Endothelial cell of umbilical vein (primary cell): ENCODE data around the gene PI4KB. TPM values are rescaled to one million over a fixed set of nuclear protein-coding genes. Genes with fewer than 3 reads are reported as not detected.

Experiments used
- BruUV-seq: library from RNA; stranded (reverse); fragments of 400-500 nt; replicated peaks from 2 replicates; lab custom pipeline; 2021; lab: Mats Ljungman, UMichigan
- CTCF ChIA-PET: fragments of 300-600, 350-600 bp; sonication (Branson Sonifier 250); formaldehyde crosslinking; loops from one replicate; lab custom pipeline; 2021; ENCODE audit warnings: antibody characterized with exemption, inconsistent platforms; lab: Charles Lee
- POLR2A ChIA-PET: fragments of 300-600, 350-600 bp; sonication (Branson Sonifier 250); formaldehyde crosslinking; loops from one replicate; lab custom pipeline; 2021; ENCODE audit warnings: antibody characterized with exemption, inconsistent platforms; lab: Charles Lee
- DNase-seq: peaks from one replicate; pipeline ENCODE4 v3.0.0-alpha.2; 2011; ENCODE audit warnings: low read depth, low spot score
- FAIRE-seq: peaks from 2 replicates; lab custom pipeline; 2011; peaks lifted over from hg19 to GRCh38; lab: Jason Lieb, UNC
- H2AFZ ChIP-seq: 2 replicates; pipeline ENCODE4 v1.6.0; 2012; ENCODE audit warnings: low read depth, low read length, control low read depth, inconsistent platforms
- H3K27ac ChIP-seq: 2 replicates; pipeline ENCODE4 v1.5.1; 2011; ENCODE audit warnings: low read depth, mild to moderate bottlenecking, control low read depth, low read length, moderate library complexity; ENCODE audit not compliant: insufficient read depth
- H3K27me3 ChIP-seq, 2 experiments: 2 replicates each; pipeline versions ENCODE4 v1.6.0 to v1.6.1; 2011; ENCODE audit warnings: low read length in 2 of 2, mixed read lengths in 1 of 2; ENCODE audit not compliant: control insufficient read depth in 2 of 2, insufficient read depth in 2 of 2
- H3K36me3 ChIP-seq, 2 experiments: 2 replicates in 1 of 2; 3 replicates in 1 of 2; pipeline ENCODE4 v1.5.1; 2011; ENCODE audit warnings: low read length in 2 of 2, mild to moderate bottlenecking in 1 of 2, moderate library complexity in 1 of 2; ENCODE audit not compliant: control insufficient read depth in 2 of 2, insufficient read depth in 2 of 2; ENCODE audit errors: extremely low read depth in 1 of 2
- H3K4me1 ChIP-seq: 3 replicates; pipeline ENCODE4 v1.5.1; 2011; ENCODE audit warnings: mild to moderate bottlenecking, low read length; ENCODE audit not compliant: control insufficient read depth, insufficient read depth; ENCODE audit errors: extremely low read depth
- H3K4me2 ChIP-seq: 2 replicates; pipeline ENCODE4 v1.6.1; 2011; ENCODE audit warnings: low read length, control low read depth, mixed read lengths; ENCODE audit not compliant: insufficient read depth
- H3K4me3 ChIP-seq, 3 experiments: fragments of 200-600 bp in 1 of 3; sonication (generic), shearing (Covaris generic) in 1 of 3; replicated peaks in 1 of 3; 2 replicates each; pipeline ENCODE4 v1.5.1; 2011 to 2016; ENCODE audit warnings: control low read depth in 3 of 3, low read length in 3 of 3, mild to moderate bottlenecking in 2 of 3, inconsistent platforms in 1 of 3, low read depth in 1 of 3, moderate library complexity in 1 of 3; ENCODE audit not compliant: insufficient read depth in 1 of 3
- H3K79me2 ChIP-seq: 2 replicates; pipeline ENCODE4 v1.6.0; 2012; ENCODE audit warnings: low read length, inconsistent platforms; ENCODE audit not compliant: control insufficient read depth, insufficient read depth
- H3K9ac ChIP-seq: replicated peaks from 2 replicates; pipeline ENCODE3; 2011; ENCODE audit warnings: low read length, control low read depth; ENCODE audit not compliant: insufficient read depth; ENCODE audit errors: extremely low read depth
- H3K9me1 ChIP-seq: replicated peaks from 3 replicates; pipeline ENCODE4 v1.6.0; 2011; ENCODE audit warnings: mild to moderate bottlenecking, low read length; ENCODE audit not compliant: control insufficient read depth, insufficient read depth; ENCODE audit errors: extremely low read depth
- H3K9me3 ChIP-seq: replicated peaks from 2 replicates; pipeline ENCODE4 v1.5.1; 2012; ENCODE audit warnings: low read length, inconsistent platforms; ENCODE audit not compliant: control insufficient read depth, insufficient read depth
- H4K20me1 ChIP-seq: replicated peaks from 2 replicates; pipeline ENCODE3; 2011; ENCODE audit warnings: mild to moderate bottlenecking, low read length; ENCODE audit not compliant: control insufficient read depth, insufficient read depth; ENCODE audit errors: extremely low read depth
- EZH2 ChIP-seq: IDR thresholded peaks from 2 replicates; pipeline ENCODE4 v1.6.1; 2012; ENCODE audit warnings: borderline replicate concordance, low read depth, mild to moderate bottlenecking, moderate library complexity, low read length, inconsistent platforms; ENCODE audit not compliant: severe bottlenecking
- FOS ChIP-seq: IDR thresholded peaks from 2 replicates; pipeline ENCODE4 v1.6.1; 2011; ENCODE audit warnings: mild to moderate bottlenecking, low read length, moderate library complexity, borderline replicate concordance; ENCODE audit not compliant: insufficient read depth
- GATA2 ChIP-seq: IDR thresholded peaks from 2 replicates; pipeline ENCODE4 v1.7.0; 2011; ENCODE audit warnings: low read depth, mild to moderate bottlenecking, moderate library complexity, mixed read lengths, low read length; ENCODE audit not compliant: insufficient read length, insufficient read depth
- JUN ChIP-seq: IDR thresholded peaks from 2 replicates; pipeline ENCODE4 v1.6.1; 2011; ENCODE audit warnings: borderline replicate concordance, low read depth; ENCODE audit not compliant: insufficient read length, insufficient read depth
- MYC ChIP-seq: IDR thresholded peaks from one replicate; pipeline ENCODE4 v1.6.1; 2011; ENCODE audit warnings: mild to moderate bottlenecking, low read depth, low read length
- POLR2A ChIP-seq: IDR thresholded peaks from 2 replicates; pipeline ENCODE4 v1.6.1; 2012; ENCODE audit warnings: low read depth, mild to moderate bottlenecking, control low read depth, low read length
- POLR2AphosphoS5 ChIP-seq: IDR thresholded peaks from 2 replicates; pipeline ENCODE4 v1.6.1; 2012; ENCODE audit warnings: low read depth, mild to moderate bottlenecking, control low read depth, low read length, moderate library complexity; ENCODE audit not compliant: insufficient read depth
- dilution Hi-C: fragments of 300-500 bp; cut with MboI; formaldehyde crosslinking; loops from one replicate; pipeline ENCODE4 v1.15.0; 2019; ENCODE audit warnings: low sequenced_read_pairs; ENCODE audit not compliant: extremely low pct_ligation_motif_present
- intact Hi-C: fragments of 100-400 bp; cut with micrococcal nuclease; formaldehyde crosslinking; loops from one replicate; pipeline ENCODE4 v1.10.0; 2022
- polyA plus RNA-seq, 4 experiments: library from polyadenylated mRNA; depleted of rRNA in 3 of 4; stranded (reverse) in 3 of 4; unstranded in 1 of 4; fragments of >200 nt; gene quantifications; 2 replicates each; pipeline versions ENCODE4 v1.2.1 to v1.2.3, GENCODE V29; 2011 to 2012; ENCODE audit warnings: missing spikeins in 1 of 4
- total RNA-seq: library from RNA; stranded (reverse); gene quantifications from 2 replicates; pipeline ENCODE4 v1.2.3, GENCODE V29; 2021
- TF ChIP-seq, protein P1 (sequence below): IDR thresholded peaks from 2 replicates; pipeline ENCODE4 v1.6.1; 2011; ENCODE audit not compliant: insufficient read depth, insufficient read length
- TF ChIP-seq, protein P2 (sequence below), 2 donors: IDR thresholded peaks; 1 replicate in 1 of 2; 2 replicates in 1 of 2; pipeline ENCODE4 v1.5.1; 2011; ENCODE audit warnings: low read length in 2 of 2, mild to moderate bottlenecking in 2 of 2, moderate library complexity in 2 of 2, control low read depth in 1 of 2, inconsistent platforms in 1 of 2, low read depth in 1 of 2; ENCODE audit not compliant: insufficient read depth in 1 of 2; ENCODE audit errors: extremely low read depth in 1 of 2

Gene PI4KB
- total and polyA plus RNA-seq, 2 donors (not counting 3 experiments of a cell fraction or from before 2014, with no cell fraction given) = 60.9 to 67.8 TPM

DNA sequence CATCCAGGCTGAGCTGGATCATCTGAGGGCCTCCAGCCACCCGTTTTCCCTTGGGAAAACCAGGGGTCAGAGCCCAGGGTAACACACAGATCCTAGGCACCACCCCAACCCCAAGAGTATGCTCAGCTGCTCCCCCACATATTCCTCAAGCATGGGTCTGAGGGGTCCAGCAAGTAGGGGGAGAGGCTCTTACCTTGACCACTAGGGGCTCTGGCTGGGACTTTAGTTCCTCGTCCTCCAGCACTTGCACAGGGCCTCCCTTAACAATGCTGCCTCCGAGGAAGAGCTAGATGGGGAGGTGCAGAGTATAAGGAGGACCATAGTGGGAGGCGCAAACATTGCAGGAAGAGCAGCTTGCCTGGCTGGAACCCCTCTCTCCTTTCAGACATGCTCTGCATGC is 37.8 kb upstream of the PI4KB start:
- no peaks in the 10 kb centered on the region for H3K27me3 ChIP-seq
- no peak overlapping the region for H2AFZ ChIP-seq
- CTCF ChIA-PET = interaction anchor here (1.4 to 1.8 kb wide), 2 partner anchors 14 to 25 kb away, joined by 4 to 5 read pairs; no protein-coding TSS in a partner anchor
- no peak overlapping the region for H3K27ac ChIP-seq
- BruUV-seq = no TSS peak
- no peaks in the 10 kb centered on the region for H3K79me2 ChIP-seq
- dilution Hi-C loops = no loop called here
- POLR2A ChIA-PET = no interaction called here
- no peak overlapping the region for H3K4me3 ChIP-seq
- no peak overlapping the region for H3K9ac ChIP-seq
- DNase-seq (no peak), FAIRE-seq (no peak)
- intact Hi-C loops = no loop called here
- no peak overlapping the region for H3K4me2 ChIP-seq
- TF ChIP-seq, protein P1, sequence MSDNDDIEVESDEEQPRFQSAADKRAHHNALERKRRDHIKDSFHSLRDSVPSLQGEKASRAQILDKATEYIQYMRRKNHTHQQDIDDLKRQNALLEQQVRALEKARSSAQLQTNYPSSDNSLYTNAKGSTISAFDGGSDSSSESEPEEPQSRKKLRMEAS = no peak
- TF ChIP-seq MYC = no peak
- TF ChIP-seq EZH2 = no peak
- no peak for TF ChIP-seq FOS
- no peaks in the 10 kb centered on the region for H3K36me3 ChIP-seq
- H3K9me3 ChIP-seq = no peaks in the 10 kb centered on the region
- H3K4me1 ChIP-seq = no peaks in the 10 kb centered on the region
- H3K9me1 ChIP-seq = no peaks in the 10 kb centered on the region
- H4K20me1 ChIP-seq = no peaks in the 10 kb centered on the region

DNA sequence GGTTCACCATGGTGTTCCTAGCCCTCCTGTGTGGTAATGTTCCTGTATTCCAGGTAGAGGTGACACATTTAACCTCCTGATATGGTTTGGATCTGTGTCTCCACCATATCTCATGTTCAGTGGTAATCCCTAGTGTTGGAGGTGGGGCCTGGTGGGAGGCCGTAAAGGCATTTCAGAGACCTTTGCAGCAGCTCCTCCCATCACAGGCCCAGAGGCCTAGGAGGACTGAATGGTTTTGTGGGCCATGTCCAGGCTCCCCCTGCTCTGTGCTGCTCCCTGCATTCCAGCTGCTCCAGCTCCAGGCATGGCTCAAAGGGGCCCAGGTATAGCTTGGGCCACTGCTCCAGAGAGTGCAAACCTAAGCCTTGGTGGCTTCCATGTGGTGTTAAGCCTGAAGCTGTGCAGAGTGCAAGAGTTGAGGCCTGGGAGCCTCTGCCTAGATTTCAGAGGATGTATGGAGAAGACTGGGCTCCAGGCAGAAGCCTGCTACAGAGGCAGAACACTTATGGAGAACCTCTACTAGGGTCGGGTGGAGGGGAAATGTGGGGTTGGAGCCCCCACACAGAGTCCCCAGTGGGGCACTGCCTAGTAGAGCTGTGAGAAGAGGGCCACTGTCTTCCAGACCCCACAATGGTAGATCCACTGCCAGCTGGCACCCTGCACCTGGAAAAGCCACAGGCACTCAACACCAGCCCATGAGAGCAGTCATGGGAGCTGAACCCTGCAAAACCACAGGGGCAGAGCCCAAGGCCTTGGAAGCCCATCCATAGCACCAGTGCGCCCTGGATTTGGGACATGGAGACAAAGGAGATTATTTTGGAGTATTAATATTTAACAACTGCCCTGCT is 35.3 kb upstream of the PI4KB start:
- Histone ChIP-seq H3K27me3 (no peaks in the 10 kb centered on the region), H4K20me1 (no peaks in the 10 kb centered on the region), H3K79me2 (no peaks in the 10 kb centered on the region), H3K9me3 (no peaks in the 10 kb centered on the region), H3K4me1 (no peaks in the 10 kb centered on the region), H3K9me1 (no peaks in the 10 kb centered on the region), H3K27ac (no peak overlapping the region), H3K9ac (no peak overlapping the region), H2AFZ (no peak overlapping the region), H3K4me3 (no peak overlapping the region), H3K36me3 (no peaks in the 10 kb centered on the region), H3K4me2 (no peak overlapping the region)
- BruUV-seq = no TSS peak
- no peak for FAIRE-seq
- intact Hi-C loops (no loop called here), dilution Hi-C loops (no loop called here)
- DNase-seq = no peak
- POLR2A ChIA-PET = interaction anchor here (0.6 kb wide), 2 partner anchors 10 to 76 kb away, joined by 3 read pairs; no protein-coding TSS in a partner anchor
- CTCF ChIA-PET = no interaction called here
- TF ChIP-seq JUN (no peak), FOS (no peak), GATA2 (no peak), EZH2 (no peak), POLR2AphosphoS5 (no peak), MYC (no peak), POLR2A (no peak)
- TF ChIP-seq, protein P1 = no peak
- TF ChIP-seq, protein P2, sequence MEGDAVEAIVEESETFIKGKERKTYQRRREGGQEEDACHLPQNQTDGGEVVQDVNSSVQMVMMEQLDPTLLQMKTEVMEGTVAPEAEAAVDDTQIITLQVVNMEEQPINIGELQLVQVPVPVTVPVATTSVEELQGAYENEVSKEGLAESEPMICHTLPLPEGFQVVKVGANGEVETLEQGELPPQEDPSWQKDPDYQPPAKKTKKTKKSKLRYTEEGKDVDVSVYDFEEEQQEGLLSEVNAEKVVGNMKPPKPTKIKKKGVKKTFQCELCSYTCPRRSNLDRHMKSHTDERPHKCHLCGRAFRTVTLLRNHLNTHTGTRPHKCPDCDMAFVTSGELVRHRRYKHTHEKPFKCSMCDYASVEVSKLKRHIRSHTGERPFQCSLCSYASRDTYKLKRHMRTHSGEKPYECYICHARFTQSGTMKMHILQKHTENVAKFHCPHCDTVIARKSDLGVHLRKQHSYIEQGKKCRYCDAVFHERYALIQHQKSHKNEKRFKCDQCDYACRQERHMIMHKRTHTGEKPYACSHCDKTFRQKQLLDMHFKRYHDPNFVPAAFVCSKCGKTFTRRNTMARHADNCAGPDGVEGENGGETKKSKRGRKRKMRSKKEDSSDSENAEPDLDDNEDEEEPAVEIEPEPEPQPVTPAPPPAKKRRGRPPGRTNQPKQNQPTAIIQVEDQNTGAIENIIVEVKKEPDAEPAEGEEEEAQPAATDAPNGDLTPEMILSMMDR (IDR thresholded peaks at IDR 0.05; ENCODE audit: extremely low read depth in 1 of 2, insufficient read depth in 1 of 2, low read depth in 1 of 2, low read length in 2 of 2) = no peak
